ENCODE data around the gene CD79B. TPM values are rescaled to one million over a fixed set of nuclear protein-coding genes. Genes with fewer than 3 reads are reported as not detected.
A peak's percentile ranks its signal among the peaks of the same experiment; 100 is the strongest.

CD79B gene
- total RNA-seq, 4 donors from 2014 or later: 0.29 to 13.4 (median 4.9) TPM

- H3K4me3 ChIP-seq: no peak overlapping the region
- no peak for DNase-seq
- intact Hi-C loops (cut with DNase I; ENCODE audit: low total_unique reads): no loop called here
Measured at GRCh38 chr17:63932721-63933120, 590 bp upstream of the CD79B start.

GRCh38 chr17:63930951-63931575 is 1.1 kb downstream of the CD79B start:
- H3K27ac ChIP-seq: peak overlapping the region; percentile 57 to 58
- DNase-seq: peak; percentile 31 to 68
- no peak overlapping the region for H3K4me3 ChIP-seq
- H3K9me3 ChIP-seq: no peaks in the 10 kb centered on the region
- TF ChIP-seq CTCF (IDR thresholded peaks at IDR 0.05) (no peak), POLR2A (IDR thresholded peaks at IDR 0.05) (no peak)
- intact Hi-C loops (cut with DNase I; ENCODE audit: low total_unique reads): no loop called here
- no peaks in the 10 kb centered on the region for H3K27me3 ChIP-seq
- H3K4me1 ChIP-seq: no peaks in the 10 kb centered on the region
- H3K36me3 ChIP-seq: no peaks in the 10 kb centered on the region

More at GRCh38 chr17:63932721-63933120, 590 bp upstream of the CD79B start:
- no peaks in the 10 kb centered on the region for H3K27me3 ChIP-seq
- no peak for TF ChIP-seq CTCF (IDR thresholded peaks at IDR 0.05)
- no peak for TF ChIP-seq POLR2A (IDR thresholded peaks at IDR 0.05)
- H3K9me3 ChIP-seq: no peaks in the 10 kb centered on the region
- H3K36me3 ChIP-seq: no peaks in the 10 kb centered on the region
- no peak overlapping the region for H3K27ac ChIP-seq
- no peaks in the 10 kb centered on the region for H3K4me1 ChIP-seq

GRCh38 chr17:63929860-63930766 is 2.0 kb downstream of the CD79B start:
- H3K4me3 ChIP-seq: no peak overlapping the region
- H3K36me3 ChIP-seq: no peaks in the 10 kb centered on the region
- H3K27me3 ChIP-seq: no peaks in the 10 kb centered on the region
- intact Hi-C loops (cut with DNase I; ENCODE audit: low total_unique reads): no loop called here
- peak in 1 of 2 donors; percentile 60 for DNase-seq
- TF ChIP-seq POLR2A (IDR thresholded peaks at IDR 0.05) (no peak), CTCF (IDR thresholded peaks at IDR 0.05) (no peak)
- no peaks in the 10 kb centered on the region for H3K9me3 ChIP-seq
- peak overlapping the region; percentile 57 to 58 for H3K27ac ChIP-seq
- no peaks in the 10 kb centered on the region for H3K4me1 ChIP-seq

- H3K27me3 ChIP-seq: no peaks in the 10 kb centered on the region
- H3K27ac ChIP-seq: no peak overlapping the region
- DNase-seq: no peak
- TF ChIP-seq POLR2A (IDR thresholded peaks at IDR 0.05): no peak
- no peak for TF ChIP-seq CTCF (IDR thresholded peaks at IDR 0.05)
- H3K9me3 ChIP-seq: no peaks in the 10 kb centered on the region
- no peak overlapping the region for H3K4me3 ChIP-seq
- intact Hi-C loops (cut with DNase I; ENCODE audit: low total_unique reads): no loop called here
- H3K36me3 ChIP-seq: no peaks in the 10 kb centered on the region
- H3K4me1 ChIP-seq: no peaks in the 10 kb centered on the region
Measured at GRCh38 chr17:63928966-63929695, 3.0 kb downstream of the CD79B start.
